Thoracic aorta (tissue), 2 donors: ENCODE data around the gene NOLC1. TPM values are rescaled to one million over a fixed set of nuclear protein-coding genes. Genes with fewer than 3 reads are reported as not detected.

Experiments used
- ATAC-seq: fragments of 150-250 bp; one replicate; pipeline ENCODE4 v1.8.0; 2017; ENCODE audit warnings: low read depth; ENCODE audit not compliant: insufficient number of reproducible peaks, low FRiP score
- DNase-seq: peaks from one replicate; pipeline ENCODE4 v3.0.0-alpha.2; 2020; ENCODE audit warnings: low spot score
- H3K27ac ChIP-seq, 2 donors: fragments of 200-600 bp; sonication (generic); 1 replicate in 1 of 2; 2 replicates in 1 of 2; pipeline ENCODE4 v1.5.1; 2016; ENCODE audit warnings: mild to moderate bottlenecking in 2 of 2, moderate library complexity in 2 of 2
- H3K27me3 ChIP-seq: fragments of 200-600 bp; sonication (generic); replicated peaks from 2 replicates; pipeline ENCODE4 v1.6.0; 2016; ENCODE audit warnings: mild to moderate bottlenecking; ENCODE audit not compliant: insufficient read depth
- H3K36me3 ChIP-seq: fragments of 200-600 bp; sonication (generic); one replicate; pipeline ENCODE4 v1.5.1; 2016
- H3K4me1 ChIP-seq, 2 donors: fragments of 200-600 bp; sonication (generic); 1 replicate in 1 of 2; 2 replicates in 1 of 2; pipeline versions ENCODE4 v1.5.1 to v1.6.0; 2016; ENCODE audit warnings: low read depth in 2 of 2, mild to moderate bottlenecking in 1 of 2; ENCODE audit not compliant: control insufficient read depth in 1 of 2
- H3K4me3 ChIP-seq: fragments of 200-600 bp; sonication (generic); 2 replicates; pipeline ENCODE4 v1.5.1; 2016; ENCODE audit warnings: mild to moderate bottlenecking
- H3K9me3 ChIP-seq: fragments of 200-600 bp; sonication (generic); 2 replicates; pipeline ENCODE4 v1.5.1; 2016
- CTCF ChIP-seq: fragments of 200-600 bp; sonication (generic); IDR thresholded peaks from one replicate; pipeline ENCODE4 v1.5.1; 2019; ENCODE audit warnings: antibody characterized with exemption
- total RNA-seq, 2 donors: library from RNA; depleted of rRNA; stranded (reverse); fragments of >200 nt; gene quantifications; one replicate each; pipeline versions ENCODE4 v1.1.0 to v1.2.3, GENCODE V29; 2016

The NOLC1 gene
- total RNA-seq, 2 donors from 2014 or later, result 34.1 to 104 TPM

- H3K4me3 ChIP-seq, result peak overlapping the region; percentile 89
- peaks cover 9 to 26% of the 10 kb centered on the region in 2 donors for H3K4me1 ChIP-seq
- DNase-seq, result peak; percentile 50
- peaks cover 11% of the 10 kb centered on the region for H3K36me3 ChIP-seq
- H3K27ac ChIP-seq, result peak overlapping the region; percentile 80 to 87
- no peak for ATAC-seq
- H3K27me3 ChIP-seq, result no peaks in the 10 kb centered on the region
- H3K9me3 ChIP-seq, result no peaks in the 10 kb centered on the region
- TF ChIP-seq CTCF, result no peak
Measured at GRCh38 chr10:102133373-102134195, 18.6 kb upstream of the NOLC1 start.

- ATAC-seq (no peak), DNase-seq (no peak)
- Histone ChIP-seq H3K4me3 (peak overlapping the region; percentile 89), H3K4me1 (peaks cover 9 to 26% of the 10 kb centered on the region in 2 donors), H3K36me3 (peaks cover 19% of the 10 kb centered on the region), H3K27ac (peak overlapping the region; percentile 80 to 87), H3K27me3 (no peaks in the 10 kb centered on the region), H3K9me3 (no peaks in the 10 kb centered on the region)
- TF ChIP-seq CTCF, result no peak
Measured at GRCh38 chr10:102134416-102134815, 17.8 kb upstream of the NOLC1 start.

GRCh38 chr10:102135956-102136526, 16.1 kb upstream of the NOLC1 start:
- Histone ChIP-seq H3K4me1 (peaks cover 9 to 26% of the 10 kb centered on the region in 2 donors), H3K36me3 (peaks cover 35% of the 10 kb centered on the region), H3K27ac (no peak overlapping the region), H3K27me3 (no peaks in the 10 kb centered on the region), H3K4me3 (no peak overlapping the region), H3K9me3 (no peaks in the 10 kb centered on the region)
- DNase-seq (no peak), ATAC-seq (no peak)
- no peak for TF ChIP-seq CTCF

GRCh38 chr10:102139281-102140110, 12.7 kb upstream of the NOLC1 start:
- no peak for TF ChIP-seq CTCF
- Histone ChIP-seq H3K4me3 (no peak overlapping the region), H3K4me1 (peaks cover 4 to 18% of the 10 kb centered on the region in 2 donors), H3K9me3 (no peaks in the 10 kb centered on the region), H3K36me3 (peaks cover 60% of the 10 kb centered on the region), H3K27me3 (no peaks in the 10 kb centered on the region), H3K27ac (no peak overlapping the region)
- no peak for ATAC-seq
- no peak for DNase-seq

- no peak overlapping the region for H3K27ac ChIP-seq
- DNase-seq, result no peak
Measured at GRCh38 chr10:102140218-102140617, 12.0 kb upstream of the NOLC1 start.

More at GRCh38 chr10:102140218-102140617, 12.0 kb upstream of the NOLC1 start:
- no peaks in the 10 kb centered on the region for H3K27me3 ChIP-seq
- peaks cover 67% of the 10 kb centered on the region for H3K36me3 ChIP-seq
- TF ChIP-seq CTCF, result no peak
- no peaks in the 10 kb centered on the region for H3K9me3 ChIP-seq
- no peak overlapping the region for H3K4me3 ChIP-seq
- ATAC-seq, result no peak
- peaks cover 0 to 11% of the 10 kb centered on the region in 2 donors for H3K4me1 ChIP-seq
